ENCODE data around the gene SEMA4D.
A peak's percentile ranks its signal among the peaks of the same experiment; 100 is the strongest.

Gene SEMA4D

DNA sequence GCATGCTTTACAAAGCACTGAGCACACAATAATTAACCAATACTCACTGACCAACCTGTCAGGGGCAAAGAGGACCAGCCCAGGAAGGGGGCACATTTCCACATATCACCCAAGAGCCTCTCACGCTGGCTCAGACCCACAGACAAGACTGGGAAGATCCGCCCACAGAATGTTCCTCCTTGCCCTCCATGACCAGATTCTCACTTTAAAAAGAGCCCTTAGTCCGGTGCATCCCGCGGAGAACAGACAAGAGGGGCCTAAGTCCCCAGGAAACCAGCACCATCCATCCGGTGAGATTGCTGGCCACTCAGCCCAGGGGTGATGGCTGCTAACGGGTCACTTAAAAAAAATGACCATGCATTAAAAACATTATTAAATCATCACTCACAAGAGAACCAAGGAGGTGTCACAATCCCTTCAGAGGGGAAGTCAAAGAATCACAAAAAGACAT is 32.9 kb downstream of the SEMA4D start:
- DNase-seq (ENCODE audit: low read depth): no peak

DNA sequence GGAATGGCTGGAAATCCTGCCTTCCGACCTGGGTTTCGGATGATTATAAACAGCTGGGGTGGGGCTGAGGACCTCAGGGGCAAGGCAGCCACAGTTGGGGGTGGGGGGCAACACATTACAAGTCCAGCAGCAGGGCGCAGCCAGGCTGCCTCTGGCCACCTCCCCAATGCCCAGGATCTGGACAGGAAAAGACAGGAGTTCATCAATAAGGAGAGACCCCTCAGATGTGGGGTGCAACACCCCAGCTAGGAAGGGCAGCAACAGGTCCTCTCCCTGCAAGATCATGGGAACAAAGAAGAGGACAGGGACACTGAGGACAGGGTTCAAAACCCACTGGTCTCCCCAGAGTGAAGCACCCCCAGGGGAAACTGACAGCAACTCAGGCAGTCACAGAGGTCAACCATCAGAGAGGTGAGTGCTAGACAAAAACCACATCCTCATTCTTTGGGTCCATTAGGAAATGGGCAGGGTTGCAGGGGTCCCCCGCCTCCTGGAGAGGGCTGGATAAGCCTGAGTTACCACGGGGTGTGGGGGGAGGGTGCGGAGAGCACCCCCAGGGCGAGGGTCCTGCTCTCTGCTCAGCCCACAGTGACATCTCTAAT is 33.5 kb downstream of the SEMA4D start:
- no peak for DNase-seq (ENCODE audit: low read depth)

DNA sequence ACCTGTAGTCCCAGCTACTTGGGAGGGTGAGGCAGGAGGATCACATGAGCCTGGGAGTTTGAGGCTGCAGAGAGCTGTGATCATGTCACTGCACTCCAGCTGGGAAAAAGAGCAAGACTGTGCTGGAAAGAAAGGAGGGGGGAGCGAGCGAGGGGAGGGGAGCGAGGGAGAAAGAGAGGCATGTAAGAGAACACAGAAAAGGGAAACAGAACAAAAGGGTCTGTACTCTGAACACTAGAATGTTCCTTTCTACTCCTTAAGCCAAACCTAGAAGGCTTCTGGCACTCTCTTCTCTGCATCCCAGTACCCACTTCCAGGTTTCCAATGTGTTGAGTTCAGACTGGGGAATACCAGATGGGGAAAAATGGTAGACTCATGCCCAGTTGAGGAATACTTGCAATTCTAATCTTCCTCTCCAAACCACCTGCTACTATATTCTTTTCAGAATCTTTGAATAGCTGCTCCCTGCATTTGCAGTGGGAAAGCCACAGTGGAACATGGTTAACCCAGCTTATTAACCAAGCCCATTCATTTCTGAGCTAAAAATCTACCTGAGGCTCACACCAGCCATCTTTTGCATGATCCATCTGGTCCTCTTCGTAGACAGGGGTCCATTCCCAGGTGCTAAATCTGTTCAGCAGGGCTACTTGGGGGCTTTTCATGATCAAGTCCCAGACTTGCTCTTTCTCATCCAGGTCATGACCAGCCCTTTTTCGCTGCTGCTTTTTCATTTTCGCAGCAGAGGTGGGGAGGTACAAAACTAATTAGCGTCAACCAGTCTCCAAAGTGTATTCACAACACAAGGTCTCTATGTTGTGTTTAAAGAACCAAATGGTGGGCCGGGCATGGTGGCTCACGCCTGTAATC is 34.9 kb downstream of the SEMA4D start:
- no peak for DNase-seq (ENCODE audit: low read depth)

DNA sequence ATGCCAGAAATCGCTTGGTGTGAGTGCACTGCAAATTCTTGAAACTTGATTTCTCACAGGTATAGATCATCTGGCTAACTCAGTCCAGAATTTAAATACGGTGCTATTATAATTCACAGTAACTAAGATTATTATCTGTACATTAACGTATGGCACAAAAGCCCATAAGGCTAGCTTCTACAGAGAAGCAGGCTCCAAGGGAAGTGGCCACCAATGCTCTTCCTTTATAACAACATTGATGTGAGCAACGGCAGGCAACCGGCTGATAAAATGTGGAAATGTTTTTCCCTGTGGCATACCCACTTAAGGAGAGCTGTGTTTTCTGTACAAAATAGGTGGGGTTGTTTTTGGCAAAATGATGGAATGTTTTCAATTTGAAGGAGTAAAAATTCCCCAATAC is 35.7 kb downstream of the SEMA4D start:
- no peak for DNase-seq (ENCODE audit: low read depth)

DNA sequence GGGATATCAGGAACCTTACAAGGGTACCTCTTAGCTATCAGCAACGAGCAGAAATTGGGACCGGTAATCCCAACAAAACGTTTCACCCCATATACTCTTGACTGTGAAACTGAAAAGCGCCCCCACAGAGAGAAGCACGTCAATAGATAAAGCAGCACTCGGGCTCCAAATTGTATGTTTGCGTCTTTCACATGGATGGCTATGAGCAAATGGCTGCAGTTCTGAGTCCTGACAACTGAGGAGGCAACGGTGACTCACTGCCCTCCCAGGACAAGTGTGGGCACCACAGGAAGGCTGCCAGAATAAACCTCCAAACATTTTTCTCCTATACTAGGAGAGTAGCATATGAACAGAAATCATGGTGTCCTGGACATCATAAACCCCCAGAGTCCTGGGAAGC is 36.6 kb downstream of the SEMA4D start:
- peak; percentile 63 for DNase-seq (ENCODE audit: low read depth)

DNA sequence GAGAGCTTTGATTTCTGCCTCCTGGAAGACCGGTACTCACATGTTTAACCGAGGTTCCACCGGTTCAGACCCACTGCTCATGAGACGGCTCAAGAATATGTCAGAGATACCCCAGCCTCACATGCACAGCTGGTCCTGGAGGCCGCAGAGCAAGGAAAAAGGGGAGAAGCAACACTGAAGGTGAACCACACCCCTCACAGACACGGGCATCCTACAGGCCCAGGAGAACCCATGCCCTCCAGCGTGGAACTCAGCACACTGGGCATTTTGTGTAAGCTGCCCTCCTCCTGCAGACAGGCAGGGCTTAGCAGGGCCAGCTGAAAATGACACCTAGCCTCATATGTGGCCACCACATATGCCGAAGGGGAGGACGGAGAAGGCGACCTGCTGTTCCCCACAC is 37.4 kb downstream of the SEMA4D start:
- no peak for DNase-seq (ENCODE audit: low read depth)

DNA sequence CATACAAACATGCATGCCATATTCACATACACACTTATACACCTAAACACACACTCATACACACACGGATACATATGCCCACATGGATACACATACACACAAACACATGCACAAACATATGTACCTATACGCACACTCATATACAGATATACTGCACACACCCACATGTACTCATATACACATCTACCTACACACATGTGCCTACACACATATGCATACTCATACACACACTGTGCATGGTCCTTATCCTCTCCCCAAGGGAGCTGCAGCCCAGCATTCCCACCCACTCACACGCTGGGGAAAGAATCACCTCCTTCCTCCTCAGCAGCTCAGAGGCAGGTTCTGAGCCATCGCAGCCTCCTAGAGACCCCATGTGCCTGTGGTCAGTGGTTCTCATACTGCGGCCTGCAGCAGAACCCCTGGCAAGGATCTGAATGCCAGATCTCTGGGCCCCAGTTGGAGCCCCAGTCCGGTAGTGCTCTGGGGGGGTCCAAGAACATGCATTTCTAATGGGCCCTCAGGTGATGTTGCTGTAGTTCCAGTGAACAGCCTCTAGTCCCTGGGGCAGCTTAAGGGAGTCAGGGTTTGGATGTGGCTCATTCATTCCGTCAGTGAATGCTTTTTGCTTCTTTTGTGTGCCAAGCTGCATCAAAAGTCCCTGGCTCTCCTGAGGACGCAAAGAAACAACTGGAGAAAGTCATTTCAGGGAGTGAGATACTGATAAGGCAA is 39.0 kb downstream of the SEMA4D start:
- no peak for DNase-seq (ENCODE audit: low read depth)

DNA sequence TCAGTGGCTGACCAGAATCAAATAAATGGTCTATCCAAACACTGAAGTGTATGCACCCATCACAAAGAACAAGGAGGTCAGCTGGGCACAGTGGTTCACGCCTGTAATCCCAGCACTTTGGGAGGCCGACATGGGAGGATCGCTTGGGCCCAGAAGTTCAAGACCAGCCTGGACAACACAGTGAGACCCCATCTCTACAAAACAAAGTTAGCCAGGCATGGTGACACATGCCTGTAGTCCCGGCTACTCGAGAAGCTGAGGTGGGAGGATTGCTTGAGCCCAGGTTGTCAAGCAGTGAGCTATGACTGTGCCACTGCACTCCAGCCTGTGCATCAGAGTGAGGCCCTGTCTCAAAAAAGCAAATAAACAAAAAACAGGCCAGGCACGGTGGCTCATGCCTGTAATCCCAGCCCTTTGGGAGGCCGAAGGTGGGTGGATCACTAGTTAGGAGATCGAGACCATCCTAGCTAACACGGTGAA is 40.5 kb downstream of the SEMA4D start:
- no peak for DNase-seq (ENCODE audit: low read depth)

DNA sequence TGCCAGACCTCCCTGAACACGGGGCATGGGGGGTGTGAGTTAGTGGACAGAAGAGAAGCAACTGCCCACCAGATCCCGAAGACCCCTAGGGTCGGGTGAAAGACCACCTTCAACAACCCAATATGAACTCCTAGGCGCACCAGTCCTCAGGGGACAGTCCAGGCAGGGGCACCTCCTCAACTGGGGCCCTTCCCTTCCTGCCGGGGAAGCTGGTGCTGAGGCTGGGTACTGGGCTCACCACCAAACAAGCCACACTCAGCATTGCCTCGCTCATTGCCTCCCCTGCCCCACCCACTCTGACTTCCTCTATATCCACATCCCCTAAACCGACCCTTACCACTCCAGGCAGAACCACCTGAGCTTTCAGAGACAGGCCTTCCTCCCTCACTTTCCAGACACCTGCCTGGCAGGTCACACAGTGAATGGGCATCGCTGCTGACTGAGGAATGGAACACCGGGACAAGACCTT is 42.5 kb downstream of the SEMA4D start:
- no peak for DNase-seq (ENCODE audit: low read depth)

DNA sequence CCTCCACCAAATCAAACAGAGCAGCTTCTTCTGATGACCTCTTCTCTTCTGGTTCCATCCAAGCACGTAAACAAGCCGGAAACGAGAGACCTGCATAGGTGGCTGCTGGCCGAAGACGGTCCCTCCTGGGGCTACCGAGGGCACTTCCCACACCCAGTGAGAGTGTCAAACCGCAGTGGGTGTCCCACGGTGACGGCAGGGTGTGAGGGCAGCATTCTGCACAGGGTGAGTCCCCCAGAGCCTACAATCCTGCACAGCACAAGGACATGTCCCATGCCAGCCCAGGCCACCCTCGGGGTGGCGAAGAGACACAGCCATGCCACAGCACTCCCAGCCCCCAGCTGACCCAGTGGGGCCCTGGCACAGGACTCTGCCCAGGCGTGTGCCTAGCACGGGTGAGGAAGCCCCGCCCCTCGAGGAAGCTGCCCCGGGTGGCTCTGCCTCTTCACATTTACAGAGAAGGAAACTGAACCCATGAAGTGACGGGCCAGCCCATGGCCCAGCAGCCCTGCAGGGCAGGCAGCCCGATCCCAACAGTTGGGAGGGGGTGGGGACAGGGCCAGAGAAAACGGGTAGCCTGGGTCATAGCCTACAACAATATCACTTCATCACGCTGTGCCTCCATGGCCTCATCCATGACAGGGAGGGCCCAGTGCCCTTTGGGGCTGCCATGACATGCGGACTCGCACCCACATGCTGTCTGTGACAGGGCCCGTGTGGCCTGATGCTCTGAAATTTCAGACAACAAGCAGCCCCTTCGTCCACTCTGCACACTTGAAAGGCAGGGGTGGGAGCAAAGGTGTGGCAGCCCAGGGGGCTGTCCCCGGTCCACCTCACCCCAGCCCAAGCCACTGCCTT is 43.2 kb downstream of the SEMA4D start:
- no peak for DNase-seq (ENCODE audit: low read depth)

DNA sequence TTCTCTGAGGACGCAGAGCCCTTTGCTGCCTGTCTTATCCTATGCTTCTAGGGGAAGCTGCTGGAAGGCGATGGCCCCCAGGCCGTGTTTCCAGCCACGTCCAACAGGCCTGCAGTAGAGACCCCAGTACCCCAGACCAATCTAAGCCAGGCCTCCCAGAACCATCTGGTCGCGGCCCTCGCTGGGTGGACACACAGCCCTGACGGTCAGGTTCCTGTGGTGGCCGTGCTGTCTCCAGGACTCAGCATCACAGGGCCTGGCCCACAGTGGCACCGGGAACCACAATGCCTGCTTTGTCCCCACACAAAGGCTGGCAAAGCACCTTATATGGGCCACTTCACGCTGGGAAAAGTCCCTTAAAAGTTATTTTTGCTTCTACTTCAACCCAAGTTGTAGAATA is 44.5 kb downstream of the SEMA4D start:
- DNase-seq (ENCODE audit: low read depth): no peak

DNA sequence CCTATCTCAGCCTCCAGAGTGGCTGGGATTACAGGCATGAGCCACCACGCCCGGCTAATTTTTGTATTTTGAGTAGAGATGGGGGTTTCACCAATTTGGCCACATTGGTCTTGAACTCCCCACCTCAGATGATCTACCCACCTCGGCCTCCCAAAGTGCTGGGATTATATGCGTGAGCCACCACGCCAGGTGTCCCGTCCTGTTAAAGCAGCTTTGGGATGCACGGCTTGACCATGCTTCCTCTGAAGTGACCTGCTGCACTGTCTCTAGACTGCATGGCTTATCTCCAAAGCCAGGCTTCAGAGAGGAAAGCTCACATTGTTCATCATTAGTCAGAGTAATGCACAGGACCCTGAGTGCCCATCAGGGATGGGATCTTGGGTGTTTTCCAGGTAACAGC is 45.4 kb downstream of the SEMA4D start:
- no peak for DNase-seq (ENCODE audit: low read depth)

DNA sequence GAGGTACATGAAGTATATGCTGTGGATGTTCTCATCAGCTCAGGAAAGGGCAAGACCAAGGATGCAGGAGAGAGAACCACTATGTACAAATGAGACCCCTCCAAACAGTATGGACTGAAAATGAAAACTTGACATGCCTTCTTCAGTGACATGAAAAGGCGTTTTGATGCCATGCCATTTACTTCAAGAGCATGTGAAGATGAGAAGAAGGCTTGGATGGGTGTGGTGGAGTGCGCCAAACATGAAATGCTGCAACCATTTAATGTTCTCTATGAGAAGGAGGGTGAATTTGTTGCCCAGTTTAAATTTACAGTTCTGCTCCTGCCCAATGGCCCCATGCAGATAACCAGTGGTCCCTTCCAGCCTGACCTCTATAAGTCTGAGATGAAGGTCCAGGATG is 47.7 kb downstream of the SEMA4D start:
- no peak for DNase-seq (ENCODE audit: low read depth)

DNA sequence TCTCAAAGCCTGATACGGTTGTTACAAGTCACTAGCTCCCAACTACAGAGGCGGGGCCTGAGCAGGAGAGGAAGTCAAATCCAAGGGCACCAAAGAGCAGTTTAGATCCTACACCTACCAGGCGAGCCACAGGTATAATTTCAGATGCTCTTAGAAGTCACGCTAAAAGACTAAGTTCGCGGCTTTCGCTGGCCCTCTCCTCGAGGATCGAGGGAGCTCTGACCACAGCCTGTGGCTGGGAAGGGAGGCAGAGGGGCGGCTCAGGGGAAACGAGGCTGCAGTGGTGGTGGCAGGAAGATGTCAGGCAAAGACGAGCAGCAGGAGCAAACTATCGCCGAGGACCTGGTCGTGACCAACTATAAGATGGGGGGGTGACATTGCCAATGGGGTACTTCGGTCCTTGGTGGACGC is 48.6 kb downstream of the SEMA4D start:
- DNase-seq (ENCODE audit: low read depth): no peak

DNA sequence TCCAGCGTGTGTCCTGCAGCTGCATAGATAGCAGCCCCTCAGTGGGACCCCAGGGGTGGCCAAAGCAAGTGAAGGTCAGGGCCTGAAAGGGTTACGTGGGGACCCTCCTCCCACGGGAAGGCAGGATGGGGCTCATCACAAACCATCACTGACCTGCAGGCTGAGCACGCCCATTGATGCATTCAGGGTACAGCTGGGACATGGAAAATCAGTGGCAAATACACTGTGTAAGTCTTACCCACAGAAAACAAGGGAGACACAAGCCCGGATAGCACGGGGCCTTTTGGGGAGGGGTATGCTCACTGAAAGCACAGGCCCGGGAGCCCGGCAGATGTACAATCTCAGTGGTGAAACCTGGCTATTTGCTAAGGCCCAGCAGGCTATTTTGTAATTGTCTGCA is 49.1 kb downstream of the SEMA4D start:
- no peak for DNase-seq (ENCODE audit: low read depth)

DNA sequence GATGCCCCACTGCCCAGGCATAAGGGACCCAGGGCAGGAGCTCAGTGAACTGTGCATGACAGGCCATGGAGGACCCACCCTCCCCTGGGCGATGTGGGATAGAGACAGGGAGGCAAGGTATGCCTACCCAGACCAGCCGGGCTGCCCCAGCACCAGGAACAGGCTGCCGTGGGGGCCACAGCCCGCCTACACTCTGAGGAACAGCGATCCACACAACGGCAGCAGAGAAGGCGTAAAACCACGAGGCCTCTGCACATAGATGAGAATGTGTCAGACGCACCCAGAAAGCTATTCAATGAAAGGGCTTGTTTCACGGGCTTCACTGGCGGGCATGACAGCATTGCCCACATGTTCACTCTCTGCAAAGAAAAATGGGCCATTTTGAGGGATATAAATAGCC is 49.5 kb downstream of the SEMA4D start:
- DNase-seq (ENCODE audit: low read depth): no peak

DNA sequence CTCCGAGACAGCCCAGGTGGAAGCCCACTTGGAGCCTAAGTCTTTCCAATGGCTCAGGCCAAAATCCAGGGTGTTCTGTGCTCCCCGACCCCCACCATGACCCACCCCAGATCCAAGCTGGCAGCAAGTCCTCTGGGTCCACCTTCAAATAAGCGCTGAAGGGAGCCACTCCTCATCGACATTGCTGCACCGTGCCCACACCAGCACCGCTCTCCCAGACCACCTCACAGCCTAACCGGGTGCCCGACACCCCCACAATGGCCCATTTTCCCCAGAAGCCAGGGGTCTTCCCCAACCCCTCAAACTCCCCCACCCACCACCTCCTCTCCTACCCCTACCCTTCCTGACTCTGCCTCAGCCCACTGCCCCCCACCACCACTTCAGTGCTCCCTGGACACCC is 50.5 kb downstream of the SEMA4D start:
- no peak for DNase-seq (ENCODE audit: low read depth)

DNA sequence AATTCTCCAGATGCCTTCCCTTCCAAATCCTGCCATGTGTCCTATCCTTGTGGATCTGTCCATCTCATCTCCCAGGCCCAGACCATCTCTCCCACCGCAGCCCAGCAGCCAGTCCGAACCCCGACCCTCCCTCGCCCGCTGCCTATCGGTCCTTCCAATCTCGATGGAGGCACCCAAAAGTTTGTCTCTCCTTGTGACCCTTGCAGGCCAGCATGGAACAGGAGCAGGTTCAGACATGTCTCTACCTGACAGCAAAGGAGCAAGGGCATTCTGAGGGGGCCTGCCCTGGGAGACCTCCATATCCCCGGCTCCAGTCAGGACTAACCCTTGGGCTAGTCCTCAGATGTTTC is 51.0 kb downstream of the SEMA4D start:
- DNase-seq (ENCODE audit: low read depth): no peak

DNA sequence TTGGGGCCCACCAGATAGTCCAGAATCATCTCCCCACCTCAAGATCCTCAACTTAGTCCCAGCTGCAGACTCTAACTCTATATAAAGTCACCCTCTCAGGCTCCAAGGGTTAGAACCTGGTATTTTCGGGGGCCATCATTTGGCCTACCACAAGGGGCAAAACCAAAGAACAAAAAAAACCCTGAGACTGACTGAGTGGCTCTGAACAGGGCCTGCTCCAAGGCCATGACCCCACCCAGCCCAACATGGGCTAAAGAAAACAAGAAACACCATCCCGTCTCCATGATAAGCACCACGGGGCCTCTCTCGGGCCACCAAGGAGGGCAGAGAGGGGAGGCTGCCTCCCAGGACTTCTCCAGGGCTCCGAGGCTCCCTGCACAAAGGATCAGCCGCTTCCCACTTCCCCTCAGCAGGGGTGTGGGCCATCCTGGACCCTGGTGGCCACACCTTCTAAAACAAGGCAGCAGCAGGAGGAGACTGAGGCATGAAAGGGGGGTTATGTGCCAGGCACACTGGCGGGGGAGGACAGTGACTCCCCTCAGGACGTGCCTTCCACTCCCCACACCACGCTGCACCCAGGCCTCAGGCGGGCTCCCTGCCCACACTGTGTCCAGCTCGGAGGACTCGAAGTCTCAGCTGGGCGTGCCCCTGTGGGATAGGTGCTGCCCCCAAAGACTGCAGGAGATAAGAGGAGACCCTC is 51.5 kb downstream of the SEMA4D start:
- DNase-seq (ENCODE audit: low read depth): no peak

DNA sequence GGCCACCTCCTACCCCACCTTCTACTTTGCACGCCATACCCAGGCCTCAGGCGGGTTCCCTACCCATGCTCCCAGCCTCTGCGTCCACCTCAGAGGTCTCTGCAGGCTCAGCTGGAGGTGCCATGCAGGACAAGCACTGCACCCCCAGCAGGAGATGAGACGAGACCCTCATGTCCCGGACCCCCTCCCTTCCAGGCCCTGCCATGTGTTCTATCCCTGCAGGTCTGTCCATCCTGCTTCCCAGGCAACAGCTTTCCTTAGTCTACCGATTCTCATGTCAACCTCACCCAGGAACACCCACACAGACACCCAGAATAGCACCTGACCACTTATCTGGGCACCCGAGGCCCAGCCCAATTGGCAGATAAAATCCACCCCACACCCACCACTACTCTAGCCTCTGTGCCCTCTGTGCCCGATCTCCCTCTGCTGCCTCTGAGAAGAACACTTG is 52.1 kb downstream of the SEMA4D start:
- DNase-seq (ENCODE audit: low read depth): no peak

Measured in fibroblast of gingiva (primary cell).